HepG2 (cell line): ENCODE data around the gene MIDN. TPM values are rescaled to one million over a fixed set of nuclear protein-coding genes. Genes with fewer than 3 reads are reported as not detected.

Experiments
- DNMT3B ChIP-seq: conservative IDR thresholded peaks from 2 replicates; pipeline ENCODE4 v1.6.1; 2016; ENCODE audit warnings: missing biosample characterization, control low read depth
- HBP1 ChIP-seq: IDR thresholded peaks from 2 replicates; pipeline ENCODE4 v1.6.1; 2016; ENCODE audit warnings: low read depth, control low read depth
- HCFC1 ChIP-seq: fragments of 150-350 bp; IDR thresholded peaks from 2 replicates; pipeline ENCODE4 v1.6.1; 2014; ENCODE audit warnings: low read depth, low read length
- KDM4B ChIP-seq: sonication (generic); formaldehyde crosslinking; IDR thresholded peaks from 2 replicates; pipeline ENCODE4 v1.4.0; 2020; ENCODE audit warnings: missing genetic modification reagents
- MAFK ChIP-seq, 2 experiments: IDR thresholded peaks in 1 of 2; conservative IDR thresholded peaks in 1 of 2; 2 replicates each; pipeline ENCODE4 v1.6.1; 2011; ENCODE audit warnings: improper control_type of control experiment in 2 of 2, low read length in 2 of 2
- MTERF4 ChIP-seq: sonication (generic); formaldehyde crosslinking; IDR thresholded peaks from 2 replicates; pipeline ENCODE4 v1.8.0; 2023; ENCODE audit warnings: mild to moderate bottlenecking, missing genetic modification reagents
- NFYC ChIP-seq: IDR thresholded peaks from 2 replicates; pipeline ENCODE4 v1.6.1; 2016; ENCODE audit warnings: missing genetic modification reagents, missing compliant biosample characterization
- NR0B2 ChIP-seq: sonication (generic); formaldehyde crosslinking; IDR thresholded peaks from 2 replicates; pipeline ENCODE4 v1.4.0; 2020; ENCODE audit warnings: mild to moderate bottlenecking, missing genetic modification reagents
- NR2F2 ChIP-seq: IDR thresholded peaks from 2 replicates; pipeline ENCODE4 v1.6.1; 2012; ENCODE audit warnings: low read depth, inconsistent platforms, borderline replicate concordance
- PAXIP1 ChIP-seq: sonication (generic); formaldehyde crosslinking; conservative IDR thresholded peaks from 2 replicates; pipeline ENCODE4 v1.4.0; 2020; ENCODE audit warnings: mild to moderate bottlenecking, missing genetic modification reagents, moderate library complexity
- STAT6 ChIP-seq: sonication (generic); formaldehyde crosslinking; IDR thresholded peaks from 2 replicates; pipeline ENCODE4 v1.4.0; 2020; ENCODE audit warnings: missing genetic modification reagents, mild to moderate bottlenecking, borderline replicate concordance
- TFAP4 ChIP-seq: sonication (generic); IDR thresholded peaks from 2 replicates; pipeline ENCODE4 v1.6.1; 2016; ENCODE audit warnings: low read depth, borderline replicate concordance
- TRIM22 ChIP-seq: fragments of 450-650 bp; IDR thresholded peaks from 2 replicates; pipeline ENCODE4 v1.6.1; 2017
- ZNF382 ChIP-seq: sonication (generic); formaldehyde crosslinking; IDR thresholded peaks from 2 replicates; pipeline ENCODE4 v1.5.0; 2020; ENCODE audit warnings: missing genetic modification reagents, mild to moderate bottlenecking, borderline replicate concordance
- ZNF441 ChIP-seq: sonication (generic); formaldehyde crosslinking; IDR thresholded peaks from 2 replicates; pipeline ENCODE4 v1.7.0; 2021; ENCODE audit warnings: missing genetic modification reagents, borderline replicate concordance
- ZNF572 ChIP-seq: sonication (generic); formaldehyde crosslinking; IDR thresholded peaks from 2 replicates; pipeline ENCODE4 v1.5.1; 2020; ENCODE audit warnings: mild to moderate bottlenecking, missing genetic modification reagents
- ZNF589 ChIP-seq: sonication (generic); formaldehyde crosslinking; conservative IDR thresholded peaks from 2 replicates; pipeline ENCODE4 v1.8.0; 2022; ENCODE audit warnings: mild to moderate bottlenecking, moderate library complexity, missing genetic modification reagents
- ZSCAN30 ChIP-seq: sonication (generic); formaldehyde crosslinking; IDR thresholded peaks from 2 replicates; pipeline ENCODE4 v1.5.0; 2020; ENCODE audit warnings: mild to moderate bottlenecking, missing genetic modification reagents
- ZSCAN9 ChIP-seq: IDR thresholded peaks from 2 replicates; pipeline ENCODE4 v1.6.1; 2016; ENCODE audit warnings: borderline replicate concordance
- polyA plus RNA-seq, 8 experiments: library from polyadenylated mRNA; depleted of rRNA in 3 of 8; stranded (reverse) in 7 of 8; unstranded in 1 of 8; fragments of >200 nt; fragmentation: Illumina TruSeq in 4 of 8; extraction: Trizol in 4 of 8; gene quantifications; 2 replicates each; pipeline versions ENCODE4 v1.2.1 to v1.2.3, GENCODE V29; 2011 to 2016; ENCODE audit warnings: low read depth in 4 of 8, missing spikeins in 1 of 8, mixed read lengths in 1 of 8; ENCODE audit not compliant: insufficient read depth in 1 of 8
- total RNA-seq, 5 experiments: library from RNA; depleted of rRNA; stranded (reverse); fragments of >200 nt; fragmentation: Illumina TruSeq; extraction: Trizol; gene quantifications; 2 replicates each; pipeline ENCODE4 v1.2.3, GENCODE V29; 2016; ENCODE audit warnings: low read depth in 1 of 5

Gene MIDN
- total and polyA plus RNA-seq, 2 of the 13 experiments (the other 11 are each of a cell fraction or from before 2014, with no cell fraction given), result 8.4 to 18.0 TPM

GRCh38 chr19:1262623-1263123 is 14.3 kb downstream of the MIDN start (continued):
- TF ChIP-seq HBP1, result no peak
- TF ChIP-seq ZSCAN9 (CRISPR knock-in tag), result no peak
- TF ChIP-seq NR2F2, result 0 out of 2 replicates have a peak, but pooled peaks have one; percentile 26
- TF ChIP-seq MTERF4 (CRISPR knock-in tag), result no peak
- TF ChIP-seq HCFC1, result no peak
- TF ChIP-seq DNMT3B (CRISPR knock-in tag), result no peak
- TF ChIP-seq ZNF589, result no peak
- TF ChIP-seq MAFK (conservative IDR thresholded peaks at IDR 0.05 in 1 of 2, IDR thresholded peaks at IDR 0.05 in 1 of 2; ENCODE audit: low read length in 2 of 2), result no peak
- no peak; the same call in 1 of the 2 replicates for TF ChIP-seq PAXIP1 (CRISPR knock-in tag)
- TF ChIP-seq ZNF572, result no peak
- no peak for TF ChIP-seq STAT6 (CRISPR knock-in tag)
- TF ChIP-seq ZSCAN30, result no peak
- no peak for TF ChIP-seq ZNF382 (CRISPR knock-in tag)
- TF ChIP-seq TRIM22, result no peak
- no peak for TF ChIP-seq NFYC (CRISPR knock-in tag)
- TF ChIP-seq KDM4B (CRISPR knock-in tag), result no peak
- TF ChIP-seq NR0B2 (CRISPR knock-in tag), result no peak
- no peak for TF ChIP-seq TFAP4
- no peak for TF ChIP-seq ZNF441 (CRISPR knock-in tag)
